Stimulated activated CD4-positive, alpha-beta T cell treated with anti-CD3 and anti-CD28 coated beads, Interleukin-4, amount 100 ng/mL, for 1 hour (primary cell): ENCODE measurements around the gene CIB4.

Experiments
- DNase-seq: peaks from one replicate; pipeline ENCODE4 v3.0.0-alpha.2; 2020

The CIB4 gene

DNA sequence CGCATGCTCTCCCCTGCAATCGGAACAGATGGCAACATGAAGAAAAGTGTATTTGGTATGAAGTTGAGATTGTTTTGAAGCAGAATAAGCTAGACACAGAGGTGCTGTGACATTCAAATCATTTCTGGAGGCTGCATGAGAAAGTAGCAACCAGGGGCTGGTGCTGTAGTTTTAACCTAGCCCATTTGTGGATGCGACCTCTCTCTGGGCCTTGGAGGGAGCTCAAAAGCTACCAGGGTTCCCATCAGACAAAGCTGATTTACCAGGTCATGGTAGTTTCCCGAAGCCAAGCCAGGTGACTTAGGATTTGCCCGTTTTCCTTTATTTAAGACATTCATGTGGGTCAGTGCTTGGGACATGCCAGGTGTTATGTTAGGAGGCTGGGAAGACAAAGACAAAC, 77.5 kb downstream of the CIB4 start:
- DNase-seq = no peak

DNA sequence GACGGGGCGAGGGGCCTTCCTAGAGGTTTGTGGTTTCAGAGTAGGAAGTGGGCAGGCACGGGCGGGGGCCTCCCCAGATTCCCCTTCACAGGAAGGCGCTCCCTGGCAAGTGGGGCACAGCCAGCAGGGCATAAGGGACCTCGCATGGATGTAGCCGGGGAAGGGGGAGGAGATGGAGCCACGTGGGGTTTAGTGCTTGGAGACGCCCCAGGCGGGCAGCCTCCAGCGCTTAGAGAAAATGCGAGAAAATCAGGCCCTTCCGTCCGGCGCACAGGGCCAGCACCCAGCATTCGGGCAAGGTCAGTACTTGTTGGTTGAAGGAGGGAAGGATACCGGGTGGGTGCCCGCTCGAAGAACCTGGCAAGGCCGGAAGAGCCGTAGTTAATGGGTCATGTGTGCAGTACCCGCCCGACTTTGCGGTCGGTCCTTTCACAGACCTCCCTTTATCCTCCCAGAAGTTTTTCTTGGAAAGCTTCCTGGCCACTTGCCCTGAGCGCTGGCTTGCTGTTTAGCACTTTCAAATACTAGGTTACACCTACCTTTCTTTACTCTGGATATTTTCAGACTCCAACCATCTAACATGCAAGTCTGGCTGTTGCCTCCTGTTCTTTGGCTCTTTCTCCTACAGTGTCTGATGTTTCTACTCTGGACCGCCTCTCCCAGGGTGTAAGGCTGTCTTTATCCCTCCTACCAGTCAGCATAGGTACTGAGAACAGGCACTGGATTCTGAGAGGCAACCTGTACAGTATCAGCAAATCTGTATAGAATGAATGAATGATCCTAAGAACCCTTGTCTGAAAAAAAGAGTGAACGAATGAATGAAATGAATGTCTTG, 78.1 kb downstream of the CIB4 start:
- no peak for DNase-seq

- DNase-seq = peak; percentile 26
Observed at GRCh38 chr2:26561918-26562810, 79.0 kb downstream of the CIB4 start.

DNA sequence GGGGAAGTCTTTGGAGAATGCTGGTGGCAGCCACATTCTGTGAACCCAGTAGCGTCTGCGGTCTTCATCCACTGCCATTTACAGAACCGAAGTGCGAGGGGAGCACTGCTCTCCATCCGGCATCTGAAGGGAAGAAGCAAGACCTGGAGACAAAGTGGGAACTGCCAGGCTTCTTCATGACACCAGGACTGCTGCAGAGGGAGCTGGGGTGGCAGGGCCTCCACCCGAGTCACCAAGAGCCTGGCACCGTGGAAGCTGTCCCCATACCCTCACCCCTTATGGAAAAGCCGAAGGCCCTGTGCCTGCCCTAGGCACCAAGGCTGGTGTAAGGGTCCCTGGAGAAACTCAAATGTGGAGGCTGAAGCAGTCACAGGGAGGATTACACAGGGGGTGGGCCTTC, 79.8 kb downstream of the CIB4 start:
- no peak for DNase-seq

DNA sequence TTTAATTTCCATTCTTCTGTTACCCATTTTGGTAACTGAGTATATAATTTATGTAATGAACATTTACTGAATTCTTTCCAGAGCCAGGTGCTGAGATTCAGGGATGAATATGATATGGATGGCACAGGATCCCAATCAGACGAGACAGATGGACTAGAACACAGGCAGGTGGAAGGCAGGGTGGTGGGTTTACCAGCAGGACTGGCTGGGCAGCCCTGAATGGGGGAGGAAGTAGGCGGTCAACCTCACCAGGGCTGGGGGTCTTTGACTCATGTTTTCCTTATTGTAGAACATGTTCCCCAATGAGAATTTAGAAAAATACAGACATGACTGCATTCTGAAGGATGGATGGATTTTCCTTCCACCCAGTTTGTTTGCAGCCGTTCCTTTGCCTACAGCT, 80.3 kb downstream of the CIB4 start:
- no peak for DNase-seq

DNA sequence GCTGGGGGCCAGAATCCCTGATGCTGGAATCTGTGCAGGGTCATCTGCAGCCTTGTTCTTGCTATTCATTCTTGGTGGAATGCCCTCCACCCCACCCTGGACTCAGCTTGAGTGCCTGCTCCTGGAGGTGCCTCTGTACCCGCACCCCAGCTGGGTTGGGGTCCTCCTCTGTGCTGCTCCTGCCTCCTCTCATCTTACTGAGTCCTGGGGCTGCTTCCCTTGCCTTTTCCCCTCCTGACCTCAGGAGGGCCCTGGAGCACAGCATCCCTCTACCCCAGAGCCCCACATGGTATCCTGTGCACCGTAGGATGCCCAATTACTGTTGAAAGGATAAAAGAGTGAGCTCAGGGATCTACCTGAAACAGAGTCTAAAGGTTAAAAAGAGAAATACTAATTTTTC, 81.6 kb downstream of the CIB4 start:
- DNase-seq = no peak

- DNase-seq = no peak
Observed at GRCh38 chr2:26559044-26559405, 82.1 kb downstream of the CIB4 start.

- no peak for DNase-seq
Observed at GRCh38 chr2:26558271-26559043, 82.7 kb downstream of the CIB4 start.

- DNase-seq = no peak
Observed at GRCh38 chr2:26557244-26557925, 83.8 kb downstream of the CIB4 start.

DNA sequence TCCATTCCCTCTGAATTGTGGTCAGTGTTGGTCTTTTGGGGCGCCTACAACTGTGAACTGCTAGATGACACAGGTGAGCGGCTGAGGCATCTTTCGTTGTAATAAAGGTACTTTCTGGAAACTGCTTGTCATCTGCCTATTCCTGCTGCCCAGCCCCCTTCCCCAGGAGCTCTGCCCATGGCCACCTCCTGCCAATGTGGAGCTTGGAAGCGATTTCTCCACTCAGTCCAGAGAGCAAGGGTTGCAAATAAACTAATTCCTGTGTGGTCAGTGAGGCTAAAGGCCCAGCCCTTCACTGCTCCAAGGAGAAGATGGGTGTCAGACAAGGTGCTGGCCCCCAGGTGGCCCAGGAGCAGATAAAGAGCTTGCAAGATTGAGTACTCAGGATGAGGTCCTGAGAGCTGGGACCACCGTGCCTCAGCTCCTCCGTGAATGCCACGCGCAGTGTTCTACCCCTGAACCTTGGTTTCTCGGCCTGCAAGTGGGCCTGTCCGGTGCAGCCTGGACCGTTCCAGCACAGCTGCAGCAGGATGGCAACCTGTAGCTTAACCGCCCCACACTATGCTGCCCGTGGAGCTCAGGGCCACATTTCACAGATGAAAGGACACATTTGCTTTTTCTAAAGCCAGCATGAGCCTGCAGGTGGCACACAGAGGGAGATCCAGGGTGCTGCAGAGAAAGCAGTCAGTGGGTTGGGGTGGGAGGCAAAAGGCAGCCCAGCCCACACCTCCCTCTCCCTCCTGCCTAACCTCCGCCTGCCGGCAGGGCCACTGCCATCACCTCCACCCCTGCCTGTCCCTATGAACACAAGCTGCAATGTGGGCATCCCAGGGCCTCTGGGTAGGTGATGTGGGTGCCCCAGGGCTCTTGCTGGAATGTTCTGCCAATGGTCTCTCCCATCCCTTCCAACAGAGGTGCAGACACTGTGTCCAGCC, 84.6 kb downstream of the CIB4 start:
- no peak for DNase-seq

DNA sequence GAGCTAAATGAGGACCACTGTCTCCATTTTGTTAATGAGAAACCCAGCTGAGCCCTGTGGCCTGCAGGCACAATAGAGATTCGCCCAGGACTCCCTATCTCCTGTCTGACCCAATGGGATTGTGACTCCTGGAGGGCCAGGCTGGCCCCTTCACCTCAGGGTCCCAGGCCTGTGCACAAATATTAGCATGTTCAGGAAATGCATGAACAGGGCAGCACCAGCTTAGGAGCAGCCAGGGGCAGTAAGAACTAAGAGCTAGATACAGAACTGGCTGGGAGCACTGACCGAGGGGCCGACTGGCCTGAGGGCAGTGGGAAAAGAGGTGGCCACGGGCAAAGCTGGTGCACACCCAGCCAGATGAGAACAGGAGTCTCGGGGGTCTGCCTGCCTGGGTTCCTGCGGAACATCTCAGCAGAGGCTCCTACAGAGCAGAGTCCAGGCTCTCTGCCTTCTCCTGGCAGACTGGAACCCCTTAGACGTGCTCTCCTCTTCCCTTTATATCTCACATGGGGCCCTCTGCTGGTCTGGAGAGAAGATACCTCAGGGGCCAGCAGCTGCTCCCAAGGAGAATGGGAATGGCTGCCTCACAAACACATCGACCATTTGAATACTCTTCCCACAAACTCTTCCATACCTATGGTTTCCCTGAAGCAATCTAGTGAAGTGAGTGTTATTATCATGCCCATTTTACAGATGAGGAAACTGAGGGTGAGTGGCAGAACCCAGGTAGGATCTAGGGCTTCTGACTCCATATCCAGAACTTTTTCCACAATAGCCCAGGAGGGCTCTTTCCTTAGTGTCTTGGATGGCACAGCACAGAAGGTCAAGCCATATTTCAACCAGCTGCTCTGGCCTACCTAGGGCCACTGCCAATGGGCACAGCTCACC, 85.7 kb downstream of the CIB4 start:
- no peak for DNase-seq

DNA sequence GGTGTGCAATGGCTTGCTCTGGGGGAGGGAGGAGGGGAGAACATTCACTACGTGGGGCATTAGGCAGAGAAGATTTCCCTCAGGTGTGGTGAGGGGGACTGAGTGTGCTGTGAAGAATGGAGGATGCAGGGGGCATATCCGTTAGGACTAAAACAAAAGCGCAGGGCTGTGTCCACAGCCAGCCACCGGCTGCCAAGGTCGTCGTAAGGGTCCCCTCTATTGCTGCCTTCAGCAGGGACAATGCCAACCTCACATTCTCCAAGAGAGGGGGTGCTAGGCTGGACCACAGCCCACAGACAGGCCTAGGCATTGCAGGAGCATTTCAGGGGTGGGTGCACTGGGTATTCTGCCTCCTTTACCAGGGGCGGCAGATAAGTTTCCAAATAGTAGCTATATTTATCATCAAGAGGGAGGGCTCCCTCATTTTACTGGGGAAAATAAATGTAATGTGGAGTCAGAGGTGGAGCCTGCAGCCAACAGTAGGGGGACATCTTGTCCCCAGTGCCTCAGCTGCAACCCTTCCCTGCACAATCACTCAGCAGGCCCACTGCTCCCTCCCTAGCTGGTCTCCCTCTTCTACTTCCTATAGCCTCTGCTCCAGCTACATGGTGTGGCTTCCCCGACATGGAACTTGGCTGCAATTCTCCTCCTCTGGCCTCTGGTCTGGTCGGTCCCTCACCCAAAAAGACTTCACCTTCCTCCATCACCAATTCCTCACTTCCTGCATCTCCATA, 88.4 kb downstream of the CIB4 start:
- DNase-seq = no peak

- no peak for DNase-seq
Observed at GRCh38 chr2:26550276-26551015, 90.7 kb downstream of the CIB4 start.

DNA sequence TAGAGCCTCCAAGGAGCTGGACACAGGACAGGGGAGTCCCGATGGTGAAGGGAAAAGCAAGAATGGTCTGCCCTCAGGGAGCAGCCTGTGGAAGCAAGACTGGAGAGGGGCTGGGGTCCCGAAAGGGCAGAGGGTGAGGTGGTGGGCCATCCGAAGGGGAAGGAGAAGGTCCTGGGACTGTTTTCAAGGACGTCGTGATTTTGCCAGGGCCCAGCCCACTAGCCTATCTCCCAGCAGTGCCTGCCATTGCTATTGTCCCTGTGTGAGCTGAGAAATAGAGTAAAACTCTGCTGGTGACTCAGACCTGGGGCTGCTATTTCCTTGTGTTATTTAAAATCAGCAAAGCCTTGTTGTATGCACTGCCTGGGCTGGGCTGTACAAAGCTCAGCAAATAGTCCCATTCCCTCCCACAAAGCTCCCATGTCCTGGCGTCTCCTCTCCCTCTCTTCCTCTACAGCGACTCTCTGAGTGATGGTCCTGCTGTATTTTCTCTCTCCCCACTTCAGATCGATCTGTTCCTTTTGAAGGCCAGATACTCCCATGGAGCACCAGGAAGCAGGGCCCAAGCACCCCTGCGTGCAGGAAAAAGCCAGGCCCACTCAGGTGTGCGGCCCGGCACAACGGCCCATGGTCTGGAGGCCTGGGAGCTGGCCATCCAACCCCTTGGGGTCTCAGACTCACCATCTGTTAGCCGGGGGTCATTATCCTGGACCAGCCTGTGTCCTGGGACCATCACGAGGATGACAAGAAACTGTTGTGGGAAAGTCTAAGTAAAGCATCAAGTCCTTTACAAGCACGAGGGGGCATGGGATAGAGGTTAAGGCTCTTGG, 98.3 kb downstream of the CIB4 start:
- no peak for DNase-seq

GRCh38 chr2:26542194-26542455, 99.0 kb downstream of the CIB4 start:
- no peak for DNase-seq

DNA sequence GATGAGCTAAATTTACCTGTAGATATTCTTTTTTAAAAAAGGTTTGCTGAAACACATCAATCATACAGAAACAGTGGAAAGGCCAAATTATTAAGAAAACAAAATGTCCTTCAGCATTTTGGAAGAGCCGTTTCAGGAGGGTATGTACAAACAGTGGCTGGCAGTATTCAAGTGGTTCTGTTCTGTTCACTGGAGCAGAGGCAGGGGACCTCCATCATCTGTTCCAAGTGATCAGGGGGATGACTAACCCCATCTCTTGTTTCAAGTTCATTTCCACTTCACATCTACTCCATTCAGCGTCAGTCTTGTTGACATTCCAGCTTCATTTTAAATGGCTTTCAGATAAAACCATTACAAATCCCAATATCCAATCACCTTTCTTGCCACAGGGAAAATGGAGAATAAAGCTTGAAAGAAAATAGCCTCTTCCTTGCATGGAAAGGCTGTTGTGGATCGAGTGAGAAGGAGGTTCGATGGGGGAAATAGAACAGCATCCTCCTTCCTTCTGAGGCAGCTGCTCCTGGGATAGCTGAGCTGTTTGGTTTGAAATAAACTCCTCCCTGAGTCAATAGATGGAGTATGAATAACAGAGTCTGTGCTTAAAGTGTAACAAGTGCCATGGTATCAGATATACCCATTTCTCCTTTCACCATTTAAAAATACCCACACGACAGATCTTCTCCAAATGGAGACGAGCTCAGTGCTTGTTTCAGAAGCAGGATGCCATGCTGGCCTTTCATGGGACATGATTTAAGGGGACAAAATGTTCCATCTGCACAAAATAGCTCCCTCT, 99.6 kb downstream of the CIB4 start:
- DNase-seq = no peak

DNA sequence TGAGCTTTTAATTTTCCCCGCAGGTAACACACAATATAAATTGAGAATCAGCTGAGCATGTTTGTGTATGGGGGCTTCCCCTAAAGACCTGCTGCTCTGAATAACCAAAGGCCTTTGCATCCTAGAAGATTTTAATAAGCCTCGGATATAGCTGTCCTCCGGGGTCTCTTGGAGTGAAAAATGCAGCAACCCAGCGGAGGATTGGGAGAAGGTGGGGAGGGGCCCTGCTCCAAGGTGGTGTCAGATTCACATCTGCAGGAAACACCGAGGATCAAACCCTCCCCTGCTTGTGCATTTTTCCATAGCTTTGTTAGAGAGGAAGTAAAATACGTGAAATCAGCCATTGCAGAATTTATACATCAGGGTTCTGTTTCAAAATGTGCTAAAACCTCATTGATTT, 100.2 kb downstream of the CIB4 start:
- no peak for DNase-seq

DNA sequence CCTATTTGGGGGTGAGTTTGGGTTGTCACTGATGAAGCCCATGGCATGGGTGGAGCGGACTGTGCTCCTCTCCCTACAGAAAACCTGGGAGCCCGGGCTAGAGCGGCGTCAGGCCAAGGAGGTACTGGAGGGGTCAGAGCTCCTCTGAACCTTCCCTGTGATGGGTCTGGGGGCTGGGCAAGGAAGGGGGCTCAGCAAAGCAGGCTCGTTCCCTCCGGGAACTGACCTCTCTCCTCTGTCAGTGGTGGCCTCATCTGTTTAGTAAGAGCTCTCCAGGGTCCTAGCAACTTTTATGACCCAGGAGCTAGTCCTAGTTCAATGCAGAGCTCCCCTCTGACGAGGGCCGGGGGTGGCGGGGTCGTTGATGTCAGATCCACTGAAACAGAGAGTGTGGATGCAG, 100.9 kb downstream of the CIB4 start:
- DNase-seq = no peak
